BLaER1 (cell line): Measurements from ENCODE around the gene ANO9.

Experiments
- H3K27ac ChIP-seq: shearing (Covaris generic); formaldehyde crosslinking; 2 replicates; pipeline ENCODE4 v1.8.1; 2022
- H3K27me3 ChIP-seq: shearing (Covaris generic); formaldehyde crosslinking; 2 replicates; pipeline ENCODE4 v1.8.1; 2022
- H3K36me3 ChIP-seq: shearing (Covaris generic); formaldehyde crosslinking; 2 replicates; pipeline ENCODE4 v1.8.1; 2022
- H3K4me1 ChIP-seq: shearing (Covaris generic); formaldehyde crosslinking; 2 replicates; pipeline ENCODE4 v1.8.1; 2022
- H3K4me2 ChIP-seq: shearing (Covaris generic); formaldehyde crosslinking; 2 replicates; pipeline ENCODE4 v1.8.1; 2022
- H3K4me3 ChIP-seq: shearing (Covaris generic); formaldehyde crosslinking; 2 replicates; pipeline ENCODE4 v1.8.1; 2022
- H3K9ac ChIP-seq: shearing (Covaris generic); formaldehyde crosslinking; 2 replicates; pipeline ENCODE4 v1.8.1; 2022
- H3K9me3 ChIP-seq: shearing (Covaris generic); formaldehyde crosslinking; 2 replicates; pipeline ENCODE4 v1.8.1; 2022
- H4K20me1 ChIP-seq: shearing (Covaris generic); formaldehyde crosslinking; 2 replicates; pipeline ENCODE4 v1.8.1; 2022
- Cebpa-rat ChIP-seq: shearing (Covaris generic); IDR thresholded peaks from 2 replicates; pipeline ENCODE4 v1.8.1; 2022

Gene ANO9

DNA sequence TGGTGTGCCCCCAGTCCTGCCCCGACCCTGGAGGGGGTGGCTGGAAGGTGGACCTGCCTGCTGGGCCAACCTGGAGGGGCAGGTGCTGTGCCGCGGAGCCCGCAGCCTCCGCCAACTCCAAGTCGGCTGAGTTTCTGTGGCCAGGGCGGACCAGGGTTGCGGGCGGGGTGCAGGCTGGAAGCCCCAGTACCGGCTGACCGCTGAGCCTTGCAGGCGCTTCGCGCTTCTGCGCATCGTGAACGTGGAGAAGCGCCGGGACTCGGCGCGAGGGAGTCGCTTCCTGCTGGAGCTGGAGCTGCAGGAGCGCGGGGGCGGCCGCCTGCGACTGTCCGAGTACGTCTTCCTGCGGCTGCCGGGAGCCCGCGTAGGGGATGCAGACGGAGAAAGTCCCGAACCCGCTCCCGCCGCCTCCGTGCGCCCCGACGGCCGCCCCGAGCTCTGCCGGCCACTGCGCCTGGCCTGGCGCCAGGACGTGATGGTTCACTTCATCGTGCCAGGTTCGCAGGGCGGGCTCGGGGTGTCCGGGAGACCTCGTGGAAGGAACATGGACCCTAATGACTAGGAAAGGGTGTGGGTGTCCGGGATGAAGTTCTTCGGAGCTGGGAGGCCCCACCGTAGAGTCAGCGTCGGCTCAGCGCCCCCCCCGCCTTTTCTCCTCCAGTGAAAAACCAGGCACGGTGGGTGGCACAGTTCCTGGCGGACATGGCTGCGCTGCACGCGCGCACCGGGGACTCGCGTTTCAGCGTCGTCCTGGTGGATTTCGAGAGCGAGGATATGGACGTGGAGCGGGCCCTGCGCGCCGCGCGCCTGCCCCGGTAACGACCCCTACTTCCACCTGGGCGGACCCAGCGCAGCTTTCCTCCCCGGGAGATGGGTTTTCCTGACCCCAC is 62.4 kb downstream of the ANO9 start:
- Histone ChIP-seq H3K36me3 (no peaks in the 10 kb centered on the region), H3K27ac (no peak overlapping the region)
- no peak for TF ChIP-seq Cebpa-rat

DNA sequence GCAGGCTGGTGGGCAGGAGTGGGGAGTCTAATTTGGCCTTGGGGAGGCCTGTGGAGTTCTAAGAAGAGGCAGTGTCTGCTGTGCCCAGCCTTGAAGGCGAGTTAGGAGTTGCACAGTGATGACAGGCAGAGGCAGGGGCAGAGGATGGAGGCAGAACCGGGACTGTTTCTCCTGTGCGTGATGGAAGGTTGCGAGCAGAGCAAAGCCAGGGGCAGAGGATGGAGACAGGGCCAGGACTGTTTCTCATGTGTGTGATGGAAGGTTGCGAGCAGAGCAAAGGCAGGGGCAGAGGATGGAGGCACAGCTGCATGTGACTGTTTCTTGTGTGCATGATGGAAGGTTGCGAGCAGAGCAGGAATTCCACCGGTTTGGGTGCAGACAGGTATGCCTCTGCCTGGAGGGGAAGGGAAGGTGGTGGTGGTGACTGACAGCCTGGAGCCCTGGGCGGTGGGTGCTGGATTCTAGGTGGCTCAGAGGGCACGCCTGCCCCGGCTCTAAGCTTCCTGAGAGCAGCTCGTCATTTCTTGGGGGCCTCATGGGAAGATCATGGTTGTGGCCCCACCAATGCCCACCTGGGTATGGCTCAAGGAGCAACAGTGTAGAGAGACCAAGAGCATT is 63.8 kb downstream of the ANO9 start:
- no peak for TF ChIP-seq Cebpa-rat
- peaks cover 19% of the 10 kb centered on the region for H3K9me3 ChIP-seq
- no peaks in the 10 kb centered on the region for H3K27me3 ChIP-seq
- H3K4me1 ChIP-seq, result peaks cover 22% of the 10 kb centered on the region
- 0 out of 2 replicates have a peak, but pooled peaks cover 5% of the 10 kb centered on the region for H3K36me3 ChIP-seq
- H3K27ac ChIP-seq, result no peak overlapping the region
- H4K20me1 ChIP-seq, result no peaks in the 10 kb centered on the region
- H3K4me2 ChIP-seq, result no peak overlapping the region
- no peak overlapping the region for H3K4me3 ChIP-seq
- H3K9ac ChIP-seq, result no peak overlapping the region

More for the DNA sequence above, 62.4 kb downstream of the ANO9 start:
- no peaks in the 10 kb centered on the region for H4K20me1 ChIP-seq
- no peak overlapping the region for H3K4me2 ChIP-seq
- no peak overlapping the region for H3K9ac ChIP-seq
- H3K9me3 ChIP-seq, result peaks cover 19% of the 10 kb centered on the region
- peaks cover 37% of the 10 kb centered on the region for H3K4me1 ChIP-seq
- no peak overlapping the region for H3K4me3 ChIP-seq
- H3K27me3 ChIP-seq, result no peaks in the 10 kb centered on the region

- Histone ChIP-seq H3K36me3 (0 out of 2 replicates have a peak, but pooled peaks cover 5% of the 10 kb centered on the region), H4K20me1 (no peaks in the 10 kb centered on the region), H3K4me1 (peaks cover 16% of the 10 kb centered on the region), H3K4me3 (no peak overlapping the region), H3K4me2 (no peak overlapping the region), H3K9ac (no peak overlapping the region), H3K9me3 (peaks cover 19% of the 10 kb centered on the region), H3K27me3 (no peaks in the 10 kb centered on the region), H3K27ac (no peak overlapping the region)
- TF ChIP-seq Cebpa-rat, result no peak
These were observed 64.5 kb downstream of the ANO9 start for GRCh38 chr11:377174-377865.

GRCh38 chr11:376531-377173 is 65.2 kb downstream of the ANO9 start:
- Histone ChIP-seq H3K27me3 (peaks cover 6% of the 10 kb centered on the region; the same call in 1 of the 2 replicates), H3K36me3 (0 out of 2 replicates have a peak, but pooled peaks cover 5% of the 10 kb centered on the region), H3K4me1 (peaks cover 13% of the 10 kb centered on the region), H4K20me1 (0 out of 2 replicates have a peak, but pooled peaks cover 1% of the 10 kb centered on the region), H3K9me3 (peaks cover 19% of the 10 kb centered on the region), H3K9ac (no peak overlapping the region), H3K27ac (no peak overlapping the region), H3K4me3 (no peak overlapping the region), H3K4me2 (no peak overlapping the region)
- TF ChIP-seq Cebpa-rat, result no peak

DNA sequence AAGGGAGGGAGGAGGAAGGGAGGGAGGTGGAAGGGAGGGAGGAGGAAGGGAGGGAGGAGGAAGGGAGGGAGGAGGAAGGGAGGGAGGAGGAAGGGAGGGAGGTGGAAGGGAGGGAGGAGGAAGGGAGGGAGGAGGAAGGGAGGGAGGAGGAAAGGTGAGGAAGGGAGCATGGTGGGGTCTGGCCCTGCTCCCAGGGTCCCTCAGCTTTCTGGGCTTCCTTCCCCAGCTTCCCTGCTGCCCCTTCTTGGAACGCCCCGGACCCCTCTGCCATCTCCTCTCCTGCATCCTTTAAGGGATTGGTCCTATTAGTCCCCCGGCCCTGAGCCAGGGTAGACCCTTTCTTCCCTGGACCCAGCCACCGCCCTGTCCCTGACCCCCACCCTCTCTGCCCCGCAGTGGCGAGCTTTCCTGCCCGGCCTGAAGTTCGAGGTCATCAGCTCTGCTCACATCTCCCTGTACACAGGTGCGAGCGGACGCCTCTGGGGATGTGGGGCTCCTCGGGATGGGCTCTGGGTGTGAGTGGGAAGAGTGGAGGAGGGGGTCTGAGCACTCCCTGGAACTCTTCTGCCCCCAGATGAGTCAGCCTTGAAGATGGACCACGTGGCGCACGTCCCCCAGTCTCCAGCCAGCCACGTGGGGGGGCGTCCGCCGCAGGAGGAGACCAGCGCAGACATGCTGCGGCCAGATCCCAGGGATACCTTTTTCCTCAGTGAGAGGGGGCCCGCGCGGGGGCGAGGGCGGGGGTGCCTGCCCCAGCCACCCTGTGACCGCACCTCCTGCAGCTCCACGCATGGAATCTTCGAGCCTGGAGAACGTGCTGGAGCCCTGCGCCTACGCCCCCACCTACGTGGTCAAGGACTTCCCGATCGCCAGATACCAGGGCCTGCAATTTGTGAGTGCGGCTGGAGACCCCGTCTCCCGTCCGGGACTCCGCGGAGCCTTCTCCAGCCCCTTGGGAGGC is 66.5 kb downstream of the ANO9 start:
- H3K36me3 ChIP-seq, result 0 out of 2 replicates have a peak, but pooled peaks cover 5% of the 10 kb centered on the region

GRCh38 chr11:373716-374551 is 67.9 kb downstream of the ANO9 start:
- Histone ChIP-seq H3K4me3 (no peak overlapping the region), H4K20me1 (peaks cover 10% of the 10 kb centered on the region; the same call in 1 of the 2 replicates), H3K9ac (no peak overlapping the region), H3K4me2 (no peak overlapping the region), H3K9me3 (peaks cover 6% of the 10 kb centered on the region; the same call in 1 of the 2 replicates), H3K36me3 (0 out of 2 replicates have a peak, but pooled peaks cover 5% of the 10 kb centered on the region), H3K27ac (no peak overlapping the region), H3K27me3 (peaks cover 26% of the 10 kb centered on the region), H3K4me1 (peaks cover 21% of the 10 kb centered on the region)
- no peak for TF ChIP-seq Cebpa-rat

More for the DNA sequence above, 66.5 kb downstream of the ANO9 start:
- Histone ChIP-seq H3K4me3 (no peak overlapping the region), H3K9ac (no peak overlapping the region), H3K4me2 (no peak overlapping the region), H3K9me3 (peaks cover 18% of the 10 kb centered on the region), H3K27me3 (peaks cover 19% of the 10 kb centered on the region), H3K4me1 (peaks cover 17% of the 10 kb centered on the region), H3K27ac (no peak overlapping the region), H4K20me1 (peaks cover 10% of the 10 kb centered on the region; the same call in 1 of the 2 replicates)
- TF ChIP-seq Cebpa-rat, result no peak

- Histone ChIP-seq H3K27me3 (peaks cover 34% of the 10 kb centered on the region), H3K9me3 (peaks cover 6% of the 10 kb centered on the region; the same call in 1 of the 2 replicates), H3K27ac (no peak overlapping the region), H3K4me1 (peaks cover 28% of the 10 kb centered on the region), H3K36me3 (0 out of 2 replicates have a peak, but pooled peaks cover 5% of the 10 kb centered on the region), H3K4me3 (no peak overlapping the region), H3K9ac (no peak overlapping the region), H4K20me1 (peaks cover 10% of the 10 kb centered on the region; the same call in 1 of the 2 replicates), H3K4me2 (no peak overlapping the region)
- TF ChIP-seq Cebpa-rat, result no peak
These were observed 68.7 kb downstream of the ANO9 start for GRCh38 chr11:372809-373715.
